IPS-11a (cell line): Measurements from ENCODE around the gene CNTN6.

Experiments
- H3K4me3 ChIP-seq: one replicate; pipeline ENCODE4 v1.5.1; 2013; ENCODE audit warnings: low read depth, low read length, control low read depth

CNTN6 gene

DNA sequence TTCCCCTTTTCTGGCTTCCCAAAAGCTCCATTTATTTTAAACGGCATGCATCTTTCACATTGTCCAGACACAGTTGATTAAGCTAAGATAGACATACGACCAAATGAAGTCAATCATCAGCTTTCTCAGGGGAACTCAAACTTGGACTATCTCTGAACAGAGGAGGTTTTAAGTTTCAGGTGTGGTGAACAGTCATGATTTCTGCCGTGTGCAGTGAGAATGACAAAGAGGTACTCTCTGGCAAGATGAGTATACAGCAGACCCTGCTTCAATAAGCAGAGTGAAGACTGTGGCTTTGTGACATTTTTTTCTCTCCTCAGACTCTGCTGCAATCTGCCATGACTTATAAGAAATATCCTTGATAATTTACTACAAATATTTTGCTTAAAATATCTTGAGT lies 307.7 kb downstream of the CNTN6 start:
- H3K4me3 ChIP-seq = no peak overlapping the region

DNA sequence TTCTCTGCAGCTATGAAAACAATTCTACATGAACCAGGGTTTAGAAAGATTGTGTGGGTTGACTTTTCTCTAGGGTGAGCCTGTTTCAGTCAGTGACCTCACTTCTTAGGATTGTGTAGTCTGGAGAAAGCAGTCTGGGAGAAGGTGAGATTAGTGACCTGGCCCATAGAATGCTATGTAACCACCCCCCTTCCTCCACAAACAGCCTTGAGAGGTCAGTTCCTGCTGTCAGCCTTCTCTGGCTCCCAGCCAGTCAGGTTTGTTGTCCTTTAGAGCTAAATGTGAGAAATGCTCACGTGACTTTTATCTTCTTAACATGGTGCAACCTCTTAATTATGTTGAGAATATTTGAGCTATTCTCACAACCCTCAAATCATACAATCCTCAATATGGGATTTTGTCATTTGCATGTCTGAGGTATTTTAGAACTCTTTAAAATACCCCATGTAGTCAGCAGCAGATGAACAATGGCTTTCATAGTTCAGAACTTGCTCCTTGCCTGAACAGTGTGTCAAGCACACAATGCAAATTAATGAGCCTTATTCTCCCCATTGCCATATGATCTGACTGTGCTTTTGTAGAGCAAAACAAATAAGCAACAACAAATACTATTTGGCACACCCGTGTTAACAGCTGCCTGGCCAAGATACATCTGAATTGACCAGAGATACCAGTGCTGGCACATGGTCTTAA lies 311.6 kb downstream of the CNTN6 start:
- H3K4me3 ChIP-seq = no peak overlapping the region

DNA sequence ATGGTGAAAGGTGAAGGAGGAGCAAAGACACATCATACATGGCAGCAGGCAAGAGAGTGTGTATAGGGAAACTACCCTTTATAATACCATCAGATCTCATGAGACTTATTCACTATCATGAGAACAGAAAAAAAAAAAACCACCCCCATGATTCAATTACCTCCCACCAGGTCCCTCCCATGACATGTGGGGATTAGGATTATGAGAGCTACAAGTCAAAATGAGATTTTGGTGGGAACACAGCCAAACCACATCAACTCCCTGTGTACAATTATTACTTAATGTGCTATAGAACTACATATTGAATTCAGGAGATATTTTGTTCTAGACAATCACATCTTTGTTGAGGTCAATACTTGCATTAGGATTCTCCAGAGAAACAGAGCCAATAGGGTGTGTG lies 313.4 kb downstream of the CNTN6 start:
- H3K4me3 ChIP-seq = no peak overlapping the region

DNA sequence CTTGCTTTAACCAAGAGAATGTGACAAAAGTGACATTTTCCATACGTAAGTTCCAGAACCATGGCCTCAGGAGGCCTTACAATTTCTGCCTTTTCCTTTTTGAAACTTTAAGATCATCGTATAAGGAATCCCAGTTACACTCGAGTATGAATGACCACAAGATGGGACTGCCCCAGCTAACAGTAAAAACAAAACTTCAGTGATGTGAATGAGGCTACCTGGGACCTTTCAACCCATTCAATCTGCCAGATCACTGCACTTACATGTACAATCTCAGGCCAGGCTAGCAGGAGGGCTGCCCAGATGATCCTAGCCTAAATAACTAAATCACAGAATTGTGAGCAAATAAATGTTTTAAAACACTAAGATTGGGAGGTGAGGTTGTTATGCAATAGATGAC lies 328.8 kb downstream of the CNTN6 start:
- no peak overlapping the region for H3K4me3 ChIP-seq

DNA sequence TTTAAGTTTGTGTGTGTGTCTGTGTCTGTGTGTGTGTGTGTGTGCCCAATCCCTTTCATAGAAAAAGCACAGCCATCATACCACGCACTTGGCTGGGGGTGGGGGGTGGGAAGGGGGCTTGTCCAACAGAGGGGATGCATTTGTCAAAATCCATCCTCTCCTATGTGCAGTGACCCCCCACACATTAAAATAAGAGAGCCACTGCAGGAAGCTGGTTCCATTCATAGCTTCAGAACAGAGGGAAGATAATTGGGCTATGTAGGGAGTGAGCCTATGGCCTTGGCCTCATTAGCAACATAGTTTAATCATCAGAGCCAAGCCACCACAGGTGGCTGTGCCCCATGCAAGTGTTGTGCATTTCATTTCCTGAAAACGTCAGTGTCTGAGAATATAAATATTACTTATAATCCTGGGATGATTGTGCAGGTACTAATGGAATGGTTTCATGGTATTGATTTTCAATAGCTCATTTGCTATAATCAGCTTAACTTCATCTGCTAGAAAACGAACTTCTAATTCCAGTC lies 330.8 kb downstream of the CNTN6 start:
- no peak overlapping the region for H3K4me3 ChIP-seq

DNA sequence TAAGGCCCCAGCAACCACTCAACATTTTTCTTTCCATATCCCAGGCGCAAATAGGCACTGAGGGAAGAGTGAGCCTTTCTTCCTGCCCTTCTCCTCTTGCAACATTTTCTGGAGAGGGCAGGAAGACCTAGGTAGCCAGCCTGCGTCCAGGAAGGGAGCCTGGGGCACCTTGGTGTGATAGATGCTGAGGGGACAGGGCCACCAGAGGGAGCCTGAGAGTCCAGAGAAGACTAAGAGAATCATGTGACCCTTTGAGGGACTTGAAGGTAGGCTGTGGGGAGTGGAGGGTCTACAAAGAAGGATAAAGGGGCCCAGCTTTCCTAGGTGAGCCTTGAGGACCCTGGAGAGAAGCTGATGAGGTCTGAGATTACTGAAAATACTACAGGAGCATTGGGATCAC lies 346.6 kb downstream of the CNTN6 start:
- no peak overlapping the region for H3K4me3 ChIP-seq

DNA sequence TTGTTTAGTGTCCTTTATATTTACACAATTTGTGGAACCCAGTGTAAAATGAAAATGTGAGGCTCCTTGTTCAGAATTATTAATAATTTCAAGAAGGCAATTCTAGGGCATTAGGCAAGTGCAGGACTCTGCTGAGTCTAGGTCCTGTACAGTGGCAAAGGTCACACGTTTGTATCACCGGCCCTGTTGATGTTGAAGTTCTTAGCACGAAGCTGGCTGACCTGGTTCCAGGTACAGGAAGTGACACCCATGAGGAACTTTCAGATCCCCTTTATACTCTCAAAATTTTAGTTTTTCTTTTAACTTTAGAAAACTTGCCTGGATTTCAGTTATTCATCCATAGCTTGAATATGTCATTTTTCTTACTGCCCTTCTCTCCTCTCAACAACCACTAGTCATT lies 349.4 kb downstream of the CNTN6 start:
- H3K4me3 ChIP-seq = no peak overlapping the region

DNA sequence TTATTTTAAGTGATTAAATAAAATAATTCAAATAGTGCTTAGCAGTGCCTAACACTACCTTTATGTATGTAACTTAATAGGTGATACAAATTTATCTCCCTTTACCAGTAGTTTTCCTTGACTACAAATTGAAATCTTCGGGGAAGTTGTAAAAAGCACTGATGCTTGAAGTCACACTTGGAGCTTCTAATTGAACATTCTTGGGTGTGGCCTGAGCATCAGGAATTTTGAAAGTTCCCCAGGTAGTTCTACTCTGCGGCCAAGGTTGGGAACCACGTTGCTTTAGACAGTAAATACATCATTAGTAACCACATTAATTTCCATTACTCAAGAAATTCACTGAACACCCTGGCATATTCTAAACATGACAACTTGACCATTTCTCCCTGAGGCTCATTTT lies 351.4 kb downstream of the CNTN6 start:
- H3K4me3 ChIP-seq = no peak overlapping the region

DNA sequence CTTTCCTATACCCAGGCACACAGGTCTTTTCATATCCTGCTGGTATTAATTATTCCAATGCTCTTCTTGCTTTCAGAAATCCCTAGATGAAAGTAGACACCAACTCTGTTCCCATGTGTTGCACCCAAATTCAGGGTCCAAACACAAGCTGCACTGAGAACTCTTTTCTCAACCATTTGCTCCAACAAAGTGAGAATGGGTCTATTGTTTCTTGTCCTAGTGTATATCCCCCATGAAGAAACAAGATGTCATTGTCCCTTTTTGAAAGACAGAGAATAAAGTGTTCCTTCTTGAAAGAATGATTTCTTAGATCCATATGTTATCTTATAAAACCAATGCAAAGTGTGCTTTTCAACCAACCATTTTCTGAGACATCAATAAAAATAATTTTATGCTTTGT lies 353.7 kb downstream of the CNTN6 start:
- H3K4me3 ChIP-seq = no peak overlapping the region

DNA sequence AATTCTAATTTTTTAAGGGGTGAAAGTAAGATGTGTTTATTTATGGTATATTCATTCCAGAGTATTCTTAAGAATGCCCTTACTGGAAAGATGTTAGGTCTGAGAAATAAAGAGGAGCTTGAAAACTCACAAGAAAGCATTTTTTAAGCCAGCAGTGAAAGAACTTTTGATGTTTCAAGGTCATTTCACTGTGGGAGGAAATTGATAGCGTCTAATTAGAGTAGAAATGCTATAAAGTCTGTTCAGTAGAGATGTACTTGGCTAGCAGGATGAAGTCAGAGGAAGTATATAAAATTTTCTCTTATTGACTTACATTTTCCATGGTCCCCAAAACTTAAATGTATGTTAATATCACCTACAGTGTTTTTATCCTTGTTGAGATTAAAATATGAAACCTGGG lies 354.6 kb downstream of the CNTN6 start:
- H3K4me3 ChIP-seq = no peak overlapping the region

DNA sequence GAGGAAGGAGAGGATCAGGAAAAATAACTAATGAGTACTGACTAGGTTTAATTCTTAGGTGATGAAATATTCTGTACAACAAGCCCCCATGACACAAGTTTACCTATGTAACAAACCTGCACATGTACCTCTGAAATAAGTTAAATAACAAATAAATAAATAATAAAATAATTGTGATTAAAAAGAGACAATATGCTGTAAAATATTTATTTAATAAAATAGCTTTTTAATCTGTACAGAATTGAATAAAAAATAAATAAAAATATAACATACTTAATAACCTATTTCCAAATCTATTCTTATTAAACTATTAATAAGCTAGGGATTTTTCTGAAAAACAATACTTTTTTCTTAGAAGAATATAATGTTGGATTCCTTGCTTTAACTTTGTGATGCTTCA lies 355.6 kb downstream of the CNTN6 start:
- no peak overlapping the region for H3K4me3 ChIP-seq
